SU-DHL-6 (cell line): ENCODE results near the gene PCSK1.

Experiments
- EZH2phosphoT487 ChIP-seq: fragments of 200-600 bp; sonication (generic), shearing (Covaris generic); conservative IDR thresholded peaks from 2 replicates; pipeline ENCODE4 v1.6.1; 2018; ENCODE audit warnings: mild to moderate bottlenecking, antibody characterized with exemption, low read length, moderate library complexity, mixed read lengths
- TF ChIP-seq, protein P1 (sequence below): fragments of 200-600 bp; sonication (generic); IDR thresholded peaks from one replicate; pipeline ENCODE4 v1.5.1; 2017; ENCODE audit warnings: antibody characterized with exemption, mild to moderate bottlenecking, low read length, moderate library complexity; ENCODE audit not compliant: insufficient read depth, poor library complexity, severe bottlenecking

DNA sequence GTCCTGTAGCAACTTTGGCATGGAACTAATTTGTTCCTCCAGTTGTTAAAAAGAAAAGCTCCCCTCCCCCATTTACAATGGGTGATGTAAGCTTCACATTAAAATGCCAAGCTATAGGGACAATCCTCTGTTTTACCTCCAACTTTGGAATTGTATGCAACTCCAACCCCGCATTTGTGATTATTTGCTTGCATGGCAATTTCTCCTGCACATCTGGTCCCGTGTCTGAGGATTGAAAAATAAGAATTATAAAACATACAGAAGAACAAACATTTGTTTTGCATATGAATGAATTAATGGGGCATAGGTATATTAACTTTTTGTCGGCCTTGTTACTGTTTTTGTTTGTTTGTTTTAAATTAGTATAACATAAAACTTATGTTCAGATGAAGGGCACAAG, 17.2 kb downstream of the PCSK1 start:
- TF ChIP-seq, protein P1, sequence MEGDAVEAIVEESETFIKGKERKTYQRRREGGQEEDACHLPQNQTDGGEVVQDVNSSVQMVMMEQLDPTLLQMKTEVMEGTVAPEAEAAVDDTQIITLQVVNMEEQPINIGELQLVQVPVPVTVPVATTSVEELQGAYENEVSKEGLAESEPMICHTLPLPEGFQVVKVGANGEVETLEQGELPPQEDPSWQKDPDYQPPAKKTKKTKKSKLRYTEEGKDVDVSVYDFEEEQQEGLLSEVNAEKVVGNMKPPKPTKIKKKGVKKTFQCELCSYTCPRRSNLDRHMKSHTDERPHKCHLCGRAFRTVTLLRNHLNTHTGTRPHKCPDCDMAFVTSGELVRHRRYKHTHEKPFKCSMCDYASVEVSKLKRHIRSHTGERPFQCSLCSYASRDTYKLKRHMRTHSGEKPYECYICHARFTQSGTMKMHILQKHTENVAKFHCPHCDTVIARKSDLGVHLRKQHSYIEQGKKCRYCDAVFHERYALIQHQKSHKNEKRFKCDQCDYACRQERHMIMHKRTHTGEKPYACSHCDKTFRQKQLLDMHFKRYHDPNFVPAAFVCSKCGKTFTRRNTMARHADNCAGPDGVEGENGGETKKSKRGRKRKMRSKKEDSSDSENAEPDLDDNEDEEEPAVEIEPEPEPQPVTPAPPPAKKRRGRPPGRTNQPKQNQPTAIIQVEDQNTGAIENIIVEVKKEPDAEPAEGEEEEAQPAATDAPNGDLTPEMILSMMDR: no peak
- TF ChIP-seq EZH2phosphoT487: no peak
